Activated T-helper 1 cell treated with Interleukin-2 at 50 U/mL for 16 hours (primary cell): ENCODE data around the gene TMPRSS6.

Source experiments
- DNase-seq: peaks from one replicate; pipeline ENCODE4 v3.0.0-alpha.2; 2020; ENCODE audit warnings: low read depth

The TMPRSS6 gene

GRCh38 chr22:37028692-37029674 is 80.5 kb downstream of the TMPRSS6 start:
- no peak for DNase-seq

- DNase-seq: no peak
These were observed 82.0 kb downstream of the TMPRSS6 start for GRCh38 chr22:37027556-37027955.

- DNase-seq: no peak
These were observed 83.2 kb downstream of the TMPRSS6 start for GRCh38 chr22:37026325-37026724.

DNA sequence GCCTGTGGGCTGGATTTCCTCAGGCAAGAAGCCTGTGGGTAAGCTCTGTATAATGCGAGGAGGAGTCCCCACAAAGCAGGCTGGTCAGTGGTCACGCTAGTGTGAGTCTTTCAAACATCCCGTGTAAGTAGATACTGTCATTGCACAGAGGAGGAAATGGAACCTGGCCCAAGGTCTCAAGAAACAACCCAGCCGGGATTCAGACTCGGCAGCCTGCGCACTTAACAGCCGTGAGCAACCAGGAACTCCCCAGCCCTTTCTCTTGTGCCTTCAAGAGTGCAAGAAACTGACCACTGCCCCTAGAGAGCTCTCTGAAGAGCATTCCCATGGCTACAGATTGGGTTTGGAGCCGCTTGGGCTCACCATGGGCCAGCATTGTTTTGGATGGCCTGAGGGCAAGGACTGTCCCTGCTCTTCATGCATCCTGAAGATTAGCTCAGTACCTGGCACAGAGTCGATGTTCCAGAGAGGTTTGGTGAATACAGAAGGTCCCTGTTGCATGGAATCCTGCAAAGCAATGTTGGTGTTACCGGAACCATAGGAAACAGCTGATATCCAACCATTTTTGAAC is 83.9 kb downstream of the TMPRSS6 start:
- DNase-seq: no peak

DNA sequence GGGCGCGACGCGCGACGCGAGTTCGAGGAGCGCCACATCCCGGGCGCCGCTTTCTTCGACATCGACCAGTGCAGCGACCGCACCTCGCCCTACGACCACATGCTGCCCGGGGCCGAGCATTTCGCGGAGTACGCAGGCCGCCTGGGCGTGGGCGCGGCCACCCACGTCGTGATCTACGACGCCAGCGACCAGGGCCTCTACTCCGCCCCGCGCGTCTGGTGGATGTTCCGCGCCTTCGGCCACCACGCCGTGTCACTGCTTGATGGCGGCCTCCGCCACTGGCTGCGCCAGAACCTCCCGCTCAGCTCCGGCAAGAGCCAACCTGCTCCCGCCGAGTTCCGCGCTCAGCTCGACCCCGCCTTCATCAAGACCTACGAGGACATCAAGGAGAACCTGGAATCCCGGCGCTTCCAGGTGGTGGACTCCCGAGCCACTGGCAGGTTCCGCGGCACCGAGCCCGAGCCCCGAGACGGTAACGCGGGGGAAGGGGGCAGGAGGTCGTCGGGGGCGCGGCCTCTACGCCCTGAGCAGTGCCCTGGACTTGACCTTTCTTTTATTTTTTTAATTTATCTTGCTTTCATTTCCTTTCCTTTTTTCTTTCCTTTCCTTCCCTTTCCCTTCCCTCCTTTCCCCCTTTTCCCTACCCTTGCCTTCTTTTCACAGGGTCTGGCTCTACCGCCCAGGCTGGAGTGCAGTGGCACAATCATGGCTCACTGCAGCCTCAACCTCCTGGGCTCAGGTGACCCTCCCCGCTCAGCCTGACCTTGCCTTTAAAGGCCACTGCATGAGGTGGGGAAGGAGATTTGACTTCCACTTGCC is 85.0 kb downstream of the TMPRSS6 start:
- no peak for DNase-seq

- DNase-seq: no peak
These were observed 85.7 kb downstream of the TMPRSS6 start for GRCh38 chr22:37023743-37024338.

- no peak for DNase-seq
These were observed 86.8 kb downstream of the TMPRSS6 start for GRCh38 chr22:37022483-37023337.

- DNase-seq: peak; percentile 33
These were observed 87.6 kb downstream of the TMPRSS6 start for GRCh38 chr22:37021710-37022482.

DNA sequence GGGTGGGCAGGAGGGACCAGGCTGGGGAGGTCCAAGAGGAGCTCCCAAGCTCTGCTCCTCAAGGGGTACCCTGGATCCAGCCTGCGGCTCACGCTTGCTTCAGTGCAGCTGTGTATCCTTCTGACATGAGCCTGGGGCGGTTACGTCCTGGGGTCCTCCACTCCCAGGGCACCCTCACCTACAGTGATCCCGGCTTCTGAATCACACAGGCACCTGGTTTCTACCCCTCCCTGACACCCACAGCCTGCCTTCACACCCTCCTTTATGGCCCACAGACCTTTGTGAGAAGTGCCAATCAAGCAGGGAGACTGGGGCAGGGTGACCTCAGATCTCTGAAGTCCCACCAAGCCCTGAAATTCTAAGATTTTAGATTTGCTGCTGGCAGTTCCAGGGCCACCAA is 88.5 kb downstream of the TMPRSS6 start:
- DNase-seq: no peak

DNA sequence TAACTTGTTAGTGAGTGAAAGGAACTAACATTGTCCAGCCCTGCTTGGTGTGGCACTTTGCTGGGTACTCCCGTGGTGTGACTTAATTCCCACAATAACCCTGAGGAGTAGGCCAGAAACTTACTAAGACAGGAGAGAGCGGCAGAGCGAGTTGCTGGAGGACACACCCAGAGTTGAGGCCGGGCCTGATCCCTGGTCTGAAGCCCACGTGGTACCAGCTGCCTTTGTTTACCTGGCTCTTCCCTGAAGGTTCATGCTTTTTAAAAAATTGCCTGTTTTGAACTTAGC is 89.4 kb downstream of the TMPRSS6 start:
- no peak for DNase-seq

DNA sequence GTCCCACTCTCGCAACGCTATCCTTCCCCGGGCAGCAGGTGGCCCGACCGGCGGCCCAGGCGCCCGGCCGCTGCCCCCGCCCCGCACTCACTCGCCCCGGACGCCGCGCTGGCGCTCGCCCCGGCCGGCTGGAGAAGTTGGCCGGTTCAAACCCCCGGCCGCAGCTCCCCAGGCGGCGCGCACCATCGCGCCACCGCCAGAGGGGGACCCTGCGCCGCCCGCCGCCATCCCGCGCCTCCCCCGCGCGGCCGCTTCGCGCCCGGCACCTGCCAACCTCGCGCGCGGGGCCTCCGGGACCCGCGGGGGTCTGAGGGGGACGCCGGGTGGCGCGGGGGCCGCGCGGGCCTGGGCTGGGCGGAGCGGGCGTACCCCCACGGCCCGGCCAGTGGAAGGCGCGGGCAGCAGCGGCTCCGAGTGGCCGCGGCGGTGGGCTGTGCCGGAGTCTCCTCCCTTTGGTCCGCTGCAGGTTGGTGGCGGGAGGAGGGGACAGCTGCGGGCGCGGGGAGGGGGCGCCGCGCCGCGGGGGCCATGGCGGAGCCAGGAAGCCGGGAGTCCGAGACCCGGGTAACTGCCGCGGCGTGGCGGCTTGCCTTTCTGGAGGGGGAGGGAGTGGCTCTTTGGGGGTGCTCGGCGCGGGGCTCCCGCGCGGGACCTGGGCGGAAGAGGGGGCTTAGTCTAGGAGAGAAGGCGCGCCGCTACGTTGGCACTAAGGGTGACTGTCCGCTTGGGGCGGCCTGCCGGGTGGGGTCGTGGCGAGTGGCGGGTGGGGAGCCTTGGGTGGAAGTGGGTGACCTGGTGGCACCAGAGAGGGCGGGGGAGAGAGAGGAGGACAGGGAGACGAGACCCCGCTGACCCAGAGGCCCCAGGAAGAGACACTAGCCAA is 90.0 kb downstream of the TMPRSS6 start, which contains the start of the genes MPST and TST:
Gene MPST (plus strand): TSS at position 434 of the 883 bp plus-strand sequence. CDS start 95 bp downstream, at position 529.
Gene TST (minus strand): TSS at position 139 of the 883 bp plus-strand sequence. CDS start 715 bp downstream, outside the sequence.
- peak; percentile 25 for DNase-seq

- DNase-seq: no peak
These were observed 90.7 kb downstream of the TMPRSS6 start for GRCh38 chr22:37018815-37019308.

DNA sequence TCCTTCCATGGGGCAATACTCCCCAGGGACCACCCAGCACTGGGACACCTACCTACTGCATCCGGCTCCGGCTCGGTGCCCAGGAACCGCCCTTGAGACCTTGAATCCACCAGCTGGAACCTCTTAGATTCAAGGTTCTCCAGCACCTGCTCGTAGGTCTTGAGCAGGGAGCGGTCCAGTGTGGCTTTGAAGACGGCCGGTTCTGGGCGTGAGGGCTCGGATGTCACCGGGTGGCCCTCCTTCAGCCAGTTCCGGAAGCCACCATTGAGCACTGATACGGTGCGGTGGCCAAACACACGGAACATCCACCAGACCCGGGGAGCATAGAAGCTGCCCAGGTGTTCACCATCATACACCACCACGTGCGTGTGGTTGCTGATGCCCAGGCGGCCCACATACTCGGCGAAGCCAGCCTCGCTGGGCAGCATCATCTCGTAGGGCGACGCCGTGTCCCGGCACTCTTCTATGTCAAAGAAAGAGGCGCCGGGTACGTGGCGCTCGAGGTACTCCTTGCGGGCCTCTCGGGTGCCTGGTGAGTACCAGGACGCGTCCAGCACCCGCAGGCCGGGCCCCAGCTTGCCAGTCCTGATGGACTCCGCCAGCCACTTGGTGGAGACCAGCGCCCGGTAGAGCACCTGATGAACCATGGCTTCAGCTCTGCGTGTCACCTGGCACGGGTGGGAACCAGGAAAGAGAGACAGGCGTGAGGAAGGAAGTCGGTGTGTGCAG is 91.3 kb downstream of the TMPRSS6 start:
- DNase-seq: no peak

DNA sequence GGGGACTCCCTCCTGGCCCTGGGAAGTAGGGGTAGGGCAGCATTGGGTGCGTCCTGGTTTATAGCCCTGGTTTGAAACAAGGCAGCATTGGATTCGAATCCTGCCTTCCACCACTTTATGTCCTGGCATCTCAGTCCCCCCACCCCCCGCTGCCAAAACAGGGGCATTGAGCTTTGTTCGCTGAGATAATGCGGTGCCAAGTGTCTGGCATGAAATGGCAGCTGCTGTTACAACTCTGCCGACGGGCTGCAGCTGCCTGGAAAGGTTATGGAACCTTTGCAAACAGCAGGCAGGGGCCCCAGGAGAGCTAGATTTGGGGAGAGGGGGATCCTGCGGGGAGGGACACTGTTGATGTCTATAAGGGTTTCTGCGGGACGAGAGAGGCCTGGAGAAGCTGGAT is 92.2 kb downstream of the TMPRSS6 start:
- no peak for DNase-seq

- no peak for DNase-seq
These were observed 93.2 kb downstream of the TMPRSS6 start for GRCh38 chr22:37016134-37016910.

DNA sequence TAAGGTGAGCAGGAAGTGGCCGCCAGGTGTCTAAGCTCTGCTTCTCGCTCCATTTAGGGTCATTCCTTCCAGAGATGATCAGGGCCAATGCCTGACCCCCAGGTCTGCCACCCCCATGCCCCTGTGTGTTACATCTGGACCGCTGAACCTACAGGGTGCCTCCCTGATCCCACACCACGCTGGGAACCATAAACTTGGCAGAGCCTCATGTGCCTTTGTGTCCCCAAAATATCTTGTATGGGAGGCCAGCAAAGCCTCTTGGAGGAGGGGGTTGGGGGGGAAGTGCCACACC is 94.0 kb downstream of the TMPRSS6 start:
- no peak for DNase-seq
